ENCODE results near the gene RILPL1. TPM values are rescaled to one million over a fixed set of nuclear protein-coding genes. Genes with fewer than 3 reads are reported as not detected.
"Not testable (repeated sequence)": the region's sequence is repeated elsewhere in the genome, so short reads cannot be mapped to it uniquely, and the experiment has no call there.

RILPL1 gene
- polyA plus RNA-seq, 3 donors = 20.5 to 22.9 (median 21.5) TPM

DNA sequence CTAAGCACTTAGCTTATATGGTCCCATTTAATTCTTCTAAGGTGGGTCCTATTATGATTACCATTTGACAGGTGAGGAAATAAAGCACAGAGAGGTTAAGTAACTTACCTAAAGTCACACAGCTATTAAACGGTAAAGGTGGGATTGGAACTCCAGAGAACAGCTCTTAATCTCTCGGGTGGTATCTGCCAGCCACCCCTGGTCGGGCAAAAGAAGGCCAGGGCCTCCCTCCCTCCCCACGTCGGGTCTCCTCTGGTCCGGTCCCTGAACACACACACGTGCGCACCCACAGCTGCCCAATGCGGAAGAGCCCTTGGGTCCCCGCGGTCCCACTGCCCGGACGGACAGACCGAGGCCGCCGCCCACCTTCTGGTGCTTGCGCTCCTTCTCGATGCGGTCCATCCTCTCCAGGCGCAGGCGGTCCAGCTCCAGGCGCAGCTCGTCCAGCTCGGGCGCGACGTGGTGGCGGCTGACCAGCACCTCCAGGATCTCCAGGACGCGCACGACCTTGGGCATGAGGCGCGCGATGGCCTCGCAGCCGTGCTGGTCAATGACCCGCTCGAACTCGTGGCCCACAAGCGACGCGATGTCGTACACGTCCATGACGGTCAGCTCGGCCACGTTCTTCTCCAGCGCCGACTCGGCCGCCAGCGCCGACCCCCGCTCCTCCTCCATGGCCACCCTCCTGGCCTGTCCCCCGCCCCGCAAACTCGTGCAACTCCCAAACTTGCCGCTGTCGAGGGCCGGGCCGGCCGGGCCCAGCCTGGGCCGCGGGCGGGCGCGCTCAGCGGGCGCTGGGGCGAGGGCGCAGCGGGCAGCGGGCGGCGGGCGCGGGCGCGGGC, 490 bp downstream of the RILPL1 start:
- DNase-seq = peak; percentile 40

DNA sequence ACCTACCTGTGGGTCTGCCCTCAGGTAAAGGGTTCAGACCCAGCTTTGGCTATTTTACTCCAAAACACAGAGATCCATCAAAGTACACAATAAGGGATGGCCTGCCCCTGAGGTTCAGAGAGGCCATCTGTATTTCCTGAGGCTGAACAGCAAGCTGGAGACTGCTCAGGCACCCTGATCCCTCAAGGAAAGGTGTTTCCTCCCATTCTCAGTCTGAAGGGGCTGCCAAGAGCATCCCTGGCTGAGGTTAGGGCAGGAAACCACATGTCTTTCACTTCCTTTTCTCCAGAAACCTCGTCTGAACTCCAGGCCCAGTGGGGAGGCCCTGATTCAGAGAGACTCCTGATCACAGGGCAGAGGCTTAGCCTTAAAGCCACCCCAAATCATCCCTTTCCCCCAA, 1.5 kb downstream of the RILPL1 start:
- no peak for DNase-seq

DNA sequence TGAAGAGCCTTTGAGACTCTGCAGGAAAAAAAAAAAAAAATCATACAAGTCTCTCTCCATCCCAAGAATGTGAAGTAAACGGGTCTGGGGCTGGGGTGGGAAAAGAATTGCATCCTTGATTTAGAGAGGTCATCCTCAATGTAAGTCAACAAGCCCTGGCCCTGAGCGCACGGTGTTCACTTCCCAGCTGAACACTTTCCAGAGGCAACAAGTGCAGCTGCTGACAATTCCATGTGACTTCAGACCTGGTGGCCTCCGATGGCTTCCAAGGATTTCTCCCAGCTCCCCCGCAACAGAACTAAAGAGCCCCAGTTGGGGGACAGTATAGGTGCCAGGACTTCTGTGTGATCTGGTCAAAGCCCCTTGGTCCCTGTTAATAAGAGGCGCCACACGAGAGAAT, 2.4 kb downstream of the RILPL1 start:
- DNase-seq = no peak

DNA sequence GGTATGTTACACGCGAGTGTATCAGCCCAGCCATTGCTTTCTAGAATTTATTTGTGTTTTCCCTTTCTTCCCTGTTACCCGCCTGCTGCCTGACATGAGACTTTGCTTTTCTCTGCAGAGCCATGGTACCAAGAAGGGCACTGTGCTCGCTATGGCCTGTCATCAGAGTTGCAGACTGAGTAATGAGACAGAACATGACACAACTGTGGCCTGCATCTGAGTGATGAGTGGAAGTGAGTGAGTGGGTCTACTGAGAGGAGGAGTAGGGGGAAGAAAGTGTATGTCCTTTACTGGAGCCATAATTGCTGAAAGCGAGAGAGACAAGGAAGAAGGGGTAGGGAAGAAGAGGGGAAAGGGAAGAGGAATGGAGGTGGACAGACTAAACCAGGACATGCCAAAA, 2.9 kb downstream of the RILPL1 start:
- DNase-seq = no peak

DNA sequence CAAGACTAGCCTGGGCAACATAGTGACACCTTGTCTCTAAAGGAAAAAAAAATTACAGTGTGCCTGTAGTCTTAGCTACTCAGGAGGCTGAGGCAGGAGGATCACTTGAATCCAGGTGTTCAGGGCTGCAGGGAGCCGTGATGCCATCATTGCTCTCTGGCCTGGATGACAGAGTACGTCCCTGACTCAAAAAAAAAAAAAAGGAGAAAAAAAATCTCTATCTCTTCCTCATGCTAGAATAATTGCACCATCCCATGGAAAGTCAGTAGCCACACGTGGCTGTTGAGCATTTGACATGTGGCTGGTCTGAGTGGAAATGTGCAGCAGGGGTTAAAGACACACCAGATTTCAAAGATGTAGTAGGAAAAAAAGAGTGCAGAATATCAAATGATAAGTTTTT, 3.8 kb downstream of the RILPL1 start:
- DNase-seq = no peak

DNA sequence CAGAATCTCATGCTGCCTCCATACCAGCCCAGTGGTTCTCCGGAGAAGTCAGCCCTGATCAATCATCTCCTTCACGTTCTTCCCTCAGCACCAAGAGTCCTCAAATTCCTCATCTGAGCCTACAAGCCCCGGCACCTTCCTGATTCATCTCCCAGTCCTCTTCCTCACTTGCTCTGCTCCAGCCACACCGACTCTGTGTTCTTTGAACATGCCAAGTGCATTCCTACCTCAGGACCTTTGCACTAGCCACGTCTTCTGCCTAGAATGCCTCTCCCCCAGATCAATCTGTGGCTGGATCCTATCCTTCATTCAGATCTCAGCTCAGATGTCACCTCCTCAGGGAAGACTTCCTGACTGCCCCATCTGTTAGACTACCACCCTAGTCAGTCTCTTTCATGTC, 4.7 kb downstream of the RILPL1 start:
- DNase-seq = no peak

DNA sequence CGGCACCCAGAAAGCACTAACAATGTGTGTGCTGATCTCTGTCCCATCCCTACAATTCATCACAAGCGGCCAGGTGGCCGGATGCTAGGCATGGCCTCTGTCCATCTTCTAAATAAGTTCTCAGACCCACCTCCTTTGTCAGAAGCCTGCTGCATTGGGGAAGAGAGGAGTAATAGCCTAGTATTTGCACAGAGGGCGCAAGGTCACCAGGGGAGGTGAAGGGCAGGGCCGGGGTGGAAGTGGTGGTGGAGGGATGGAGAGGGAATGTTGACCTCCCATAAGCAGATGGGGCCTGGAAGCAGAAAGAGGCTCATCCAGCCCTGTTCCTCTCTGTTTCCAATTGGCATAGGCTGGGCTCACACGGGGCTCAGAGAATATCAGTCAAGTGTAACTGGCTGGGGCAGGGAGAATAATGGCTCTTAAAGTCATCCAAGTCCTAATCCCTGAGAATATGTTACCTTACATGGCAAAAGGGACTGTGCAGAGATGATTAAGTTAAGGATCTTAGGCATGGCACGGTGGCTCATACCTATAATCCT, 6.9 kb downstream of the RILPL1 start:
- no peak for DNase-seq

DNA sequence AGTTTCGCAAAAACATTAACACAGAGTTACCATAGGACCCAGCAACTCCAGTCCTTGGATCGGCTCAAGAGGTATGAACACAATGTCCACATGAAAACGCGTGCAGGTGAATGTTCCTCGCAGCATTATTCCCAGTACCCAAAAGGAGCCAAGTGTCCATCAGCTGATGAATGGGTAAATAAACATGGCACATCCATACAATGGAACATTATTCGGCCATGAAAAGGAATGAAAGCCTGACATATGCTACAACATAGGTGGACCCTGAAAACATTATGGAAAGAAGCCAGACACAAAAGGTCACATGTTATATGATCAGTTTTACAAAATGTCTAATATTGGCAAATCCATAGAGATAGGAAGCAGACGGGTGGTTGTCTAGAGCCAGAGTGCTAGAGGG, 9.1 kb downstream of the RILPL1 start:
- DNase-seq = no peak

DNA sequence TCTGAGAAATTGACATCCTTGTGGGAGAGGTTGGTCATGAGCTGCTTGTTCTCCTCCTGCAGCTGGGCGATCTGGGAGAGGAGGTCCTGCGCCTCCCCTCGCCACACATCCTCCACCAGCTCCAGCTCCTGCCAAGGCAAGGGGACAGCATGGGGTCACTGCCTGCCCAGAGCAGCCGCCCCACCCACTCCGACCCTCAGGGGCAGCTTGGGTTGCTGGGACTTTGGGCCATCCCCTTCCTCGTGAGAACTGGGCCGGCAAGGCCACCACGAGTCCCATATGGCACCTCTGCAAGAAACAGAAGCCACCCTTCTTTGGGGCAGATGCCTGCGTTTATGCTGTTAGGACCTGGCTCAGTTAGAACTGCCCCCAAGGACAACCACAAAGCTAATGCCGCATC, 10.0 kb downstream of the RILPL1 start:
- no peak for DNase-seq

DNA sequence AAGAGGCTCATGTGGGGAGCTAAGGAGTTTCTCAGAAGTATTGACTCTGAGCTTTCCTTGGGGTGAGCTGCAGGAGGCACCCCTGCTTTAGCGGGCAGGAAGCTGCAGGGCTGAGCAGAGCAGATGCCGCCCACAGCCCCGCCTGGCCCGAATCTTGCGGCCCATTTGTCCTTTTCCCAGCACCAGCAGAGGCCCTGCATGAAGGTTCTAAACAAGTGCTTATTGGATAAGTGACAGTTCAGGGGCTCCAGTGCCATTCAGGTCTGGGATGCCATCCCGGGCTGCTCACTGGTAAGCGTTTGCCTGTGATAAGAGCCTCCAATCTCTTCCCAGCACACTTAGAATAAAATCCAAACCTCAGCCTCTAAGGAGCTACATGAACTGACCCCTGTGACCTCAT, 11.4 kb downstream of the RILPL1 start:
- DNase-seq = no peak

DNA sequence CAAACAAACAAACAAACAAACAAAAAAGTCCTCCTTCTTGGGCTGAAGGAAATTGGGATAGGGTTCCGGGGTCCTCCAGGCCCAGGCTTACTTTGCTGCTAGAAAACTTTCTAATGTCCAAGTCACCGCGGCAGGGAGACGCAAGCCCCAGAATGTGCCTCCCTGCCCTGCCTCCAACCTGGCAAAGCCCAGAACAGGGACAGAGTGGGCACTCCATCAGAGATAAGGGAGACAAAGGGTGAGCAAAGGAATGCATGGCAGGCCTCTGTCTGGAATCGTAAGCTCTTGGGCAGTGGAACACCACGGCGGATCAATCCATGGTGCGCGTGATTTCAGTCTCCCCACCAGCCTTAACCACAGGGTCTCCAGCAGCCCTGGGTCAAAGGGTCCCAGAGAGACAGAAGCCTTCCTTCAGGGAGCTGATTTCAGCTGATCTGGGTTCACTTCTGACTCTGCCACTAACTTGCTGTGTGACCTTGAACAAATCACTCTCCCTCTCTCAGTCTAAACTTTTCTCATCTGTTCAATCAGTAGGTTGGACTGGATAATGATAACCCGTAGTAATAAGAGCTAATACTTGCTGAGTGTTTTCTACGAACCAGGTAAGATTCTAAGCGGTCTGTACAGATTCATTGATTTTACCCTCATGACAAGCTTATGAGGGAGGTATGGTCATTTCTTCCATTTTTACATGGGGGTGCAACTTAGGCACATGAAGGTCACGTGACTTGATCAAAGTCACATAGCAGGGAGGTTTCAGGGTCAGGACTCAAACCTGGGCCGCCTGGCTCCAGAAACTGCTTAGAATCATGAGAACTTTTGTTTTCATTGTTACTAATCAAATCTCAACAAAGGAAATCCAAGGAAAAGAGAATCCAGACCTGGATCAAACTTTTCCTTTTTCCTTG, 12.7 kb downstream of the RILPL1 start:
- no peak for DNase-seq

DNA sequence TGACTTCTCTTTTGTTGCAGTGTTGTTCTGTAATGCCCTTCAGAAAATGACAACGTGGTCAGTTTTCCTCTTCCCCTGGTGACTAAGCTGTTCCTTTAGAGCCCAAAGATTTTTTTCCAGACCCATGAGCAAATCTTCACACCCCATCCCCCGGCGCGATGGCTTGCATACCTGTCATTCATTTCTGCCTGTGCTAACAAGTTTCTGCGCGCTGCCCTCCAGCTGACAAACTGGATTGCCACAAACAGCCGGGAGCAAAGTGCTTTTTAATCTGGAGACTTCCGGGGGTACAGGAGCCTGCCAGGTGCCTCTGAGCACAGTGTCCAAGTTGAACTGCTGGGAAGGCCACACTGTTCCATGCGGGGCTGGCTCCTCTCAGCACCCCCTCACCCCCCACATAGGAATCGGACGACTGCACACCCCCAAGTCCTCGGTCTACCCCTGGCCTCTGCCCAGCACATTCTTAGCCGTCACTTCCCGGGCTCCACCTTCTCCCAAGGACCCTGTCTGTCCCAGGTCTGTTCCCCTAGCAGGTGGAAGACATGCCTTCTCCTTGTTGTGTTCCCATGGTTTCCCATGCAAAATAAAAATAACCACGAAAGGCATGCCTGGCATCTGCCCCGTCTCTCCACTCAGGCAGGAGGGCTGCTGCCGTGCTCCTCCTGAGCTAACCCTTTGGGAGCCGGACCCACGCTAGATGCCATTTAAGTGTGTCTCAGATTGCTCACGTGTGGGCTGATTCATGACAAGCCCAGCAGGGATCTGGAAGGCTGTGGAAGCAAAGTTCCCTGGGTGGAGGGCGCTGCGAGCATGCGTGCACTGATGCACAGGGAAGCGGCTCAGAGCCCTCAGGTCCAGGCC, 14.1 kb downstream of the RILPL1 start:
- no peak for DNase-seq

DNA sequence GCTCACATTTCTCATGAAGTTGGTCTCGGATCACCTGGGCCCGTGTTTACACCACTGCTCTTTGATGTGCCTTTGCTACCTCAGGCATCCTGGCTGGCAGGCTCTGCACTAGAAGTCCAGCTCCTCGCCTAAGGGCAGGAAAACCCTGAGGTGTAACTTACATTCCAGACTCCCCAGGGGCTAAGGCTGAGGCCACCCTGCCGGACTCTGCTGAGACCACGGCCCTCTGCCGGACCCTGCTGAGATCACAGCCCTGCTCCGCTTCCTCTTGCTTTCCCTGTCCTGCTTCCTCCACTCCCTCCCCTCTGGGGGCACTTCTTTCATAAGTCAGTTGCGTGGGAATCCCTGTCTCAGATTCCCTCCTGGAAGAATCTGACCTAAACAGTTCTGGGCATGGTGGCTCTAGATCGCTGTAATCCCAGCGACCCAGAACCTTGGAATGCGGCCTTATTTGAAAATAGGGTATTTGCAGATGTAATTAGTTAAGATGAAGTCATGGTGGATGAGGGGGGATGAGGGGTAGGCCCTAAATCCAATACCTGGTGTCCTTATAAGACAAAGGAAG, 17.2 kb downstream of the RILPL1 start:
- peak; percentile 48 for DNase-seq

DNA sequence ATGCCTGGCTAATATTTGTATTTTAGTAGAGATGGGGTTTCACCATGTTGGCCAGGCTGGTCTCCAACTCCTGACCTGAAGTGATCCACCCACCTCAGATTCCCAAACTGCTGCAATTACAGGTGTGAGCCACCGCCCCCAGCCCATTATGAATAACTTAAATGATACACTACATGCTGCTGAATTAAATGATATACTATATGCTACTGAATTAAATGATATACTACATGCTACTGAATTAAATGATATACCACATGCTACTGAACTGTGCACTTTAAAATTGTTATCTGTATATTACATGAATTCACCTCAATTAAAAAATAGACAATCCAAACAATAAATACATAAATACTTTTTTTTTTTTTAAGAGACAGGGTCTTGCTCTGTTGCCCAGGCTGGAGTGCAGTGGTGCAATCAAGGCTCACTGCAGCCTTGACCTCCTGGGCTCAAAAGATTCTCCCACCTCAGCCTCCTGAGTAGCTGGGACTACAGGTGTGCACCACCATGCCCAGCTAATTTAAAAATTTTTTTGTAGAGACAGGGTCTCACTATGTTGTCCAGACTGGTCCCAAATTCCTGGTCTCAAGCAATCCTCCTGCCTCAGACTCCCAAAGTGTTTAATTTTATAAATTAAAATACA, 18.8 kb downstream of the RILPL1 start:
- DNase-seq = not testable (repeated sequence)

DNA sequence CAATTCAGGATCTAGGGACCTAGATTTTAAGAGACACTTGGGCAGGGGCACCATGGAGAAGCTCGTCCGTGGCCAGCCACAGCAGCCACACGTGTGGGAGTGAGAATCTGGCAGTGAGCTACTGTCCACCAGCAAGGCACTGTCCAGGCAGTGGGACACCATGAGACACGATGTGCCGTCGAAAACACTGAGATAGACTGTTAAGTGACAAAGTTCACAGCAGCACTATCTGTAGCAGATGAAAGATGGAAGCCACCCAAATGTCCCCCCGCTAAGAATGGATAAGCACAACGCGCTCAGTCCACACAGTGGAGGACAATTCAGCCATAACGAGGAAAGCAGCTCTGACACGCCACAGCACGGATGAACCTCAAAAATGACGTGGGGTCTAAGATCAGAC, 19.7 kb downstream of the RILPL1 start:
- no peak for DNase-seq

DNA sequence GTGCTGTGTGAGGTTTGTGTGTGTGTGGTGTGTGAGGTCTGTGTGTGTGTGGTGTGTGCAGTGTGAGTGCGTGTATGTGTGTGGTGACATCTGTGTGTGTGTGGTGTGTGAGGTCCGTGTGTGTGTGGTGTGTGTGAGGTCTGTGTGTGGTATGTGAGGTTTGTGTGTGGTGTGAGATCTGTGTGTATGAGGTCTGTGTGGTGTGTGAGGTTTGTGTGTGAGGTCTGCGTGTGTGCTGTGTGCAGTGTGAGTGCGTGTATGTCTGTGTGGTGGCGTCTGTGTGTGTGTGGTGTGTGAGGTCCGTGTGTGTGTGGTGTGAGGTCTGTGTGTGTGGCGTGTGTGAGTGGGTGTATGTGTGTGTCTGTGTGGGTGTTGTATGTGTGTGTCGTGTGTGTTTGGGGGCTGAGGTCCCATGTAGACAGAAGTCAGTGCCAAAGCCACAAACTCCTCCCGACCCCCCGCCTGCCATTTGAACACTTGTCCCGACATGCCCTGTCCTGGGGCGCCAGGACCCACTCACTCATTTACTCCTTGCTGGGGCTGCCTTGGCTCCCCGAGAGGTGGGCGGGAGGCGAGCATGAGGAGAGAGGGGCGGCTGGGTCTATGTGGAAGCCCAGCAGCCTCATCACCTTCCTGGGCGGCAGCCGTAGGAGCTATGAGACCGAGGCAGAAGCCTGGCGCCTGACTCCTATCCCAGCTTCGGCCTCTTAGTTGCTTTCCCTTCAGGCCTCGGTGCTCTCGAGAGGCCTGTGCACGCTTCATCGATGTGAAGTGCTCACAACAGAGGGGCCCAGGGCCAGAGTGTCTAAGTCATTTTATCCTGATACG, 20.5 kb downstream of the RILPL1 start:
- no peak for DNase-seq

DNA sequence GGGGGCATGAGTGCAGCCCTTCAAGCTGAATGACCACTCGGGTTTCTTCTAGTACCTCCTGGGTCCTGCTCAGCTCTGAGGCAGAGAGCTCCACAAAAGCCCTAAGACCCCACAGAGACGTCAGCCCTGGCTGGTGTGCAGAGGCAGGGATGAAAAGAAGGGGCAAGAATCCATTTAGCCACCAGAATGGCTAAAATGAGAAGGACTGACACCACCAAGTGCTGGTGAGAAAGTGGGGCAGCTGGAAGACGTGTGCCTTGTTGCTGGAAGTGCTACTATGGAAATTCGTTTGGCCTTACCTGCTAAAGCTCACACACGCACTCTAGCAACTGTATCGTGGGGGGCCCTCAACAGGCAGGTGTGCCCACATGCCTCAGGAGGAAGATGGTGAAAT, 26.7 kb downstream of the RILPL1 start:
- DNase-seq = no peak

DNA sequence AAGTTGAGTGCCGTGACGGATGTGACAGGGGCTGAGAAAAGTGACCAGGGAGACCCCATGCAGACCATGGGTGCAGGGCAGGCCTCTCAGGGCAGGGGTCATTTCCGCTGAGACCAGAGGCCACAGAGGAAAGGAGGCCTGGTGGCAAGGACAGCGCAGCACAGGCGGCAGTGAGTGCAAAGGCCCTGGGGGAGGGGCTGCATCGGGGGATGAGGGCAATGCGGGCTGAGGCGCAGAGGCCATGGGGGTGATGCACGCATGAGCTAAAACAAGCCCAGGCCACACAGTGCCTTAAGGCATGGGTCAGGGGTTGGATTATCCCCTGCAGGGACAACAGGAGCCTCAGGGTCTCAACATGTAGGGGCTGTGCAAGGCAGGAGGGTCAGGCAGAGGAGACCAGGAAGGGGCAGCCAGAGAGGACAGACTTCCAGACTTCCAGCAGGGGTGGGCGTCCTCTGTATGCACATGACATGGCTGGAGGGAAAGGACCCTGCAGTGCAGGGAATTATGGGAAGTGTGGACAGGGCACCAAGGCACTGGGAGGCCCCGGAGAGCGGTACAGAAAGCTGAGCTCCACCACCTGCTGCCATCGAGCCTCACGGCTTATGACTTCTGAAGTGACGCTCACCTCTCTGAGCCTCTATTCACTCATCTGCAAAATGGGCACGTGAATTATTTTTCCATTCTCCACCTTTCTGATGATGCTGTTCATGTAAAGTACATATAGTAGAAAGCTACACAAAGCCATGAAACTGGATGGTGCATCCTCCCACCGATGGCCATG, 27.3 kb downstream of the RILPL1 start:
- DNase-seq = no peak

DNA sequence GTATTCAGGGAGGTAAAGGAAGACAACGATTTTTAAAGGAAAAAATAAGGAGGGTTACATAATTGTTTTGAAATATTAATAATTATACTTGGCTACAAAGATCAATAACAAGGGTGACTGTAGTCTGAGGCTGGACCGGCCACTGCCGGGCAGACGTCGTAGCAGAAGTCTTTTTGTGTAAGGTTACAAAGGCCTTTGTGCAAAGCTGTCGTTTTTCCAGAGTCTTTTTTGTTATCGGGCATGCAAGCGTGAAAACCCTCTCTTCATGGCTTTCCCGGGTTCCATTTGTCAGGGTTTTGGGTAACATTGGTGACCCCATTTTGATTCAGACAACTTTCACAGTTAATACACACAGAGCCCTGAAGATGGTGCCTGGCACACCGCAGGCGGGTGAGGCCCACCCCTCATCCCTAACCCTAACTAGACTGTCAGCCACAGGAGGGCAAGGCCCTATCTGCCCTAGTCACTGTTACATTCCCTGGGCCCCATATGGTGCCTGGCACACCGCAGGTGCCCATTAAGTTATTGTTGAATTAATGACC, 31.3 kb downstream of the RILPL1 start:
- no peak for DNase-seq

Measured in renal pelvis (tissue), 4 donors.